Neural crest cell (in vitro differentiated cells): ENCODE measurements around the gene RRH. TPM values are rescaled to one million over a fixed set of nuclear protein-coding genes. Genes with fewer than 3 reads are reported as not detected.
"Not testable (repeated sequence)": the region's sequence is repeated elsewhere in the genome, so short reads cannot be mapped to it uniquely, and the experiment has no call there.

ENCODE experiments used
- DNase-seq: peaks from one replicate; pipeline ENCODE4 v3.0.0; 2021; ENCODE audit warnings: low read depth, mixed read lengths, low spot score
- H3K27ac Mint-ChIP-seq: one replicate; pipeline ENCODE4 v1.8.0; 2021; ENCODE audit warnings: mild to moderate bottlenecking, mixed read lengths; ENCODE audit not compliant: unreplicated experiment
- H3K27me3 Mint-ChIP-seq: 2 replicates; pipeline ENCODE4 v1.8.0; 2021; ENCODE audit warnings: low read depth, mild to moderate bottlenecking, mixed read lengths
- H3K36me3 Mint-ChIP-seq: 2 replicates; pipeline ENCODE4 v1.8.0; 2021; ENCODE audit warnings: low read depth, mild to moderate bottlenecking, mixed read lengths
- H3K4me1 Mint-ChIP-seq: 2 replicates; pipeline ENCODE4 v1.8.0; 2021; ENCODE audit warnings: mixed read lengths
- H3K4me3 Mint-ChIP-seq: one replicate; pipeline ENCODE4 v1.8.0; 2021; ENCODE audit warnings: mild to moderate bottlenecking, mixed read lengths
- H3K9me3 Mint-ChIP-seq: 2 replicates; pipeline ENCODE4 v1.8.0; 2021; ENCODE audit warnings: mixed read lengths
- CTCF ChIP-seq: fragments of 200-600 bp; sonication (generic); conservative IDR thresholded peaks from 2 replicates; pipeline ENCODE4 v1.5.0; 2021; ENCODE audit warnings: antibody characterized with exemption, mild to moderate bottlenecking
- total RNA-seq: library from RNA; stranded (reverse); gene quantifications from 2 replicates; pipeline ENCODE4 v1.2.1, GENCODE V29; 2021

Gene RRH
- total RNA-seq, 1 donor from 2014 or later, result 0.16 TPM

GRCh38 chr4:109846395-109847098 is 18.8 kb downstream of the RRH start:
- DNase-seq, result no peak
- Mint-ChIP-seq H3K36me3 (no peaks in the 10 kb centered on the region), H3K9me3 (no peaks in the 10 kb centered on the region), H3K4me3 (no peak overlapping the region), H3K27ac (no peak overlapping the region), H3K27me3 (no peaks in the 10 kb centered on the region), H3K4me1 (peaks cover 20% of the 10 kb centered on the region)
- TF ChIP-seq CTCF, result no peak

- Mint-ChIP-seq H3K27ac (no peak within 1 kb of the TSS), H3K4me3 (no peak within 1 kb of the TSS), H3K36me3 (peaks cover under 1% of the 10 kb centered on the region), H3K27me3 (no peaks in the 10 kb centered on the region), H3K4me1 (peaks cover 20% of the 10 kb centered on the region), H3K9me3 (peaks cover under 1% of the 10 kb centered on the region)
- no peak for DNase-seq
- TF ChIP-seq CTCF, result no peak
Observed at GRCh38 chr4:109847896-109848442, 20.2 kb downstream of the RRH start, which contains the start of gene LRIT3. LRIT3 (plus strand) TSS chr4:109848107; CDS start chr4:109848202, 95 bp downstream.

- H3K4me3 Mint-ChIP-seq, result no peak overlapping the region
- no peak for TF ChIP-seq CTCF
Observed at GRCh38 chr4:109848501-109848900, 20.7 kb downstream of the RRH start.

GRCh38 chr4:109850601-109851000 is 22.8 kb downstream of the RRH start:
- no peak for TF ChIP-seq CTCF
- H3K4me3 Mint-ChIP-seq, result no peak overlapping the region
- peaks cover 6% of the 10 kb centered on the region for H3K9me3 Mint-ChIP-seq
- H3K4me1 Mint-ChIP-seq, result peaks cover 16% of the 10 kb centered on the region
- no peaks in the 10 kb centered on the region for H3K27me3 Mint-ChIP-seq
- no peak overlapping the region for H3K27ac Mint-ChIP-seq
- DNase-seq, result no peak
- H3K36me3 Mint-ChIP-seq, result peaks cover 3% of the 10 kb centered on the region

More at GRCh38 chr4:109848501-109848900, 20.7 kb downstream of the RRH start:
- no peaks in the 10 kb centered on the region for H3K27me3 Mint-ChIP-seq
- H3K36me3 Mint-ChIP-seq, result peaks cover 3% of the 10 kb centered on the region
- H3K4me1 Mint-ChIP-seq, result peaks cover 20% of the 10 kb centered on the region
- no peak for DNase-seq
- H3K9me3 Mint-ChIP-seq, result peaks cover 5% of the 10 kb centered on the region
- H3K27ac Mint-ChIP-seq, result no peak overlapping the region

GRCh38 chr4:109859426-109860300 is 31.9 kb downstream of the RRH start:
- Mint-ChIP-seq H3K9me3 (peaks cover 19% of the 10 kb centered on the region), H3K36me3 (peaks cover 13% of the 10 kb centered on the region)
- not testable (repeated sequence) for H3K27me3 Mint-ChIP-seq, H3K27ac Mint-ChIP-seq, H3K4me1 Mint-ChIP-seq, DNase-seq, H3K4me3 Mint-ChIP-seq
